Lower leg skin (tissue), 4 donors: ENCODE results near the gene SINHCAF. TPM values are rescaled to one million over a fixed set of nuclear protein-coding genes. Genes with fewer than 3 reads are reported as not detected.
"Not testable (repeated sequence)": the region's sequence is repeated elsewhere in the genome, so short reads cannot be mapped to it uniquely, and the experiment has no call there.

ENCODE experiments used
- DNase-seq, 2 donors: peaks; one replicate each; pipeline ENCODE4 v3.0.0-alpha.2; 2019; ENCODE audit warnings: low spot score in 2 of 2
- H3K4me3 ChIP-seq: fragments of 200-600 bp; sonication (generic); 2 replicates; pipeline ENCODE4 v1.5.1; 2017; ENCODE audit warnings: mild to moderate bottlenecking, low read depth; ENCODE audit not compliant: poor library complexity, severe bottlenecking
- CTCF ChIP-seq, 3 donors: fragments of 450-650 bp; IDR thresholded peaks; one replicate each; pipeline ENCODE4 v1.5.1; 2016; ENCODE audit warnings: antibody characterized with exemption in 3 of 3, mild to moderate bottlenecking in 3 of 3, moderate library complexity in 2 of 3
- POLR2A ChIP-seq, 2 donors: fragments of 450-650 bp; IDR thresholded peaks; one replicate each; pipeline ENCODE4 v1.6.1; 2016 to 2017; ENCODE audit warnings: antibody characterized with exemption in 2 of 2, mild to moderate bottlenecking in 1 of 2, moderate library complexity in 1 of 2
- WGBS, 2 donors: methylation state at CpG; one replicate each; pipeline ENCODE4 v1.1.5; 2018; 5-methylcytosine and 5-hydroxymethylcytosine counted together
- intact Hi-C: fragments of 100-400 bp; cut with DNase I; formaldehyde crosslinking; loops from one replicate; pipeline ENCODE4 v1.15.0; 2023; ENCODE audit warnings: low total_unique reads
- total RNA-seq, 4 donors: library from RNA; depleted of rRNA; stranded (reverse); fragments of >200 nt; gene quantifications; one replicate each; pipeline ENCODE4 v1.1.0, GENCODE V29; 2016

Gene SINHCAF
- total RNA-seq, 4 donors from 2014 or later: 56.9 to 144 (median 96.5) TPM

- 77 to 81% methylated on average over 3 of the region's 3 CpGs for WGBS, 2 donors
- H3K4me3 ChIP-seq: no peak overlapping the region
- no peak for DNase-seq
- TF ChIP-seq CTCF (IDR thresholded peaks at IDR 0.05) (no peak), POLR2A (IDR thresholded peaks at IDR 0.05) (no peak)
- intact Hi-C loops: loop anchor here (10.0 kb wide), 1 partner anchor 409 kb away; no protein-coding TSS in a partner anchor
Observed at GRCh38 chr12:31263661-31264060, 62.3 kb downstream of the SINHCAF start.

- intact Hi-C loops: loop anchor here (10.0 kb wide), 1 partner anchor 407 kb away; no protein-coding TSS in a partner anchor
- WGBS, 2 donors: 93 to 98% methylated on average over 2 of the region's 2 CpGs
- TF ChIP-seq CTCF (IDR thresholded peaks at IDR 0.05) (no peak), POLR2A (IDR thresholded peaks at IDR 0.05) (no peak)
- no peak overlapping the region for H3K4me3 ChIP-seq
- no peak for DNase-seq
Observed at GRCh38 chr12:31261744-31262143, 64.2 kb downstream of the SINHCAF start.

- 63% methylated on average over 2 of the region's 2 CpGs for WGBS, 2 donors
- no peak overlapping the region for H3K4me3 ChIP-seq
- DNase-seq: no peak
- intact Hi-C loops: loop anchor here (10.0 kb wide), 1 partner anchor 406 kb away; no protein-coding TSS in a partner anchor
- TF ChIP-seq POLR2A (IDR thresholded peaks at IDR 0.05) (no peak), CTCF (IDR thresholded peaks at IDR 0.05) (no peak)
Observed at GRCh38 chr12:31260840-31261239, 65.1 kb downstream of the SINHCAF start.

GRCh38 chr12:31259136-31259886, 66.6 kb downstream of the SINHCAF start:
- intact Hi-C loops: no loop called here
- WGBS, 2 donors: 71 to 79% methylated on average over 8 of the region's 8 CpGs
- H3K4me3 ChIP-seq: no peak overlapping the region
- no peak for TF ChIP-seq POLR2A (IDR thresholded peaks at IDR 0.05)
- TF ChIP-seq CTCF (IDR thresholded peaks at IDR 0.05): no peak
- DNase-seq: no peak

- no peak overlapping the region for H3K4me3 ChIP-seq
- intact Hi-C loops: no loop called here
- WGBS, 2 donors: 78 to 84% methylated on average over 6 of the region's 6 CpGs
- TF ChIP-seq CTCF (IDR thresholded peaks at IDR 0.05) (no peak), POLR2A (IDR thresholded peaks at IDR 0.05) (no peak)
- DNase-seq: no peak
Observed at GRCh38 chr12:31257784-31258183, 68.2 kb downstream of the SINHCAF start.

GRCh38 chr12:31251707-31252611, 74.0 kb downstream of the SINHCAF start:
- 67 to 82% methylated on average over 33 to 34 of the region's 34 CpGs for WGBS, 2 donors
- DNase-seq, H3K4me3 ChIP-seq, intact Hi-C loops: not testable (repeated sequence)
